Measurements from ENCODE around the gene CCDC66. TPM values are rescaled to one million over a fixed set of nuclear protein-coding genes. Genes with fewer than 3 reads are reported as not detected.

Gene CCDC66
- total RNA-seq, 1 experiment from 2014 or later = 32.0 TPM

DNA sequence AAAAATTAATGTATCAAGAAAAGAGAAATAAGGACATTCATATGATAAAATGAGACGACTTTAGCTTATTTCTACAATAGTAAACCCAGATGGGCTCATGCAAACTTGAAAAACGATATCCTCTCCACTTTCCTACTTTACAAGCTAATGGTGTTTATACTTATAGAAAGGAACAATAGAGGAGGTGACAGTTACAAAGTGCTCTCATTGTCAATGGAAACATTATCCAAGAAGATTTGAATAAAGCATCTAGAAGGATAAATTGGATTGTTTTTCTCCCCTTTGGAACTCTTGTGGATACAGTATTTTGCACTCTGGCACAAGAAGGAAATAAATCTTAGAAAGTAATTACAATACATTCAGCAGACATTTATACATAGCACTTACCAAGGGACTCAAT is 20.2 kb upstream of the CCDC66 start:
- Histone ChIP-seq H3K23me2 (ENCODE audit: insufficient read length, low read depth, low read length, poor library complexity, severe bottlenecking) (no peaks in the 10 kb centered on the region), H4K91ac (ENCODE audit: insufficient read length, low read depth, low read length) (no peak overlapping the region), H4K8ac (replicated peaks; ENCODE audit: insufficient read length, low read depth, low read length) (no peak overlapping the region), H3K79me2 (ENCODE audit: insufficient read depth, low read length) (no peaks in the 10 kb centered on the region), H3K4ac (ENCODE audit: low read depth, low read length) (no peak overlapping the region), H2BK120ac (ENCODE audit: low read depth, low read length, poor library complexity, severe bottlenecking) (no peak overlapping the region), H3K27ac (ENCODE audit: insufficient read length, low read depth, low read length) (no peak overlapping the region), H3K9me3 (ENCODE audit: control insufficient read depth, low read depth, low read length) (no peaks in the 10 kb centered on the region), H3K4me2 (ENCODE audit: insufficient read depth, insufficient read length, low read length) (no peak overlapping the region), H3K14ac (ENCODE audit: insufficient read depth, low read length) (no peak overlapping the region), H3K23ac (ENCODE audit: insufficient read length, low read depth, low read length) (no peak overlapping the region), H3K9ac (ENCODE audit: extremely low read depth, insufficient read length, low read length) (no peak overlapping the region), H2BK15ac (ENCODE audit: low read depth, low read length) (no peak overlapping the region), H3T11ph (ENCODE audit: low read length) (no peak overlapping the region), H2BK20ac (ENCODE audit: low read depth, low read length, poor library complexity, severe bottlenecking) (no peak overlapping the region), H2BK12ac (ENCODE audit: insufficient read length, low read depth, low read length) (no peak overlapping the region), H4K20me1 (ENCODE audit: control insufficient read depth, insufficient read depth, insufficient read length) (no peaks in the 10 kb centered on the region), H2BK5ac (ENCODE audit: insufficient read length, low read length) (no peak overlapping the region), H3K4me1 (ENCODE audit: insufficient read depth, low read length) (no peaks in the 10 kb centered on the region), H4K5ac (ENCODE audit: insufficient read length, low read depth, low read length) (no peak overlapping the region), H2AK5ac (ENCODE audit: insufficient read length, low read length) (no peak overlapping the region), H3K56ac (ENCODE audit: insufficient read length, low read depth, low read length) (no peak overlapping the region), H3K27me3 (ENCODE audit: insufficient read depth, low read length) (no peaks in the 10 kb centered on the region), H3K18ac (ENCODE audit: insufficient read length, low read depth, low read length) (no peak overlapping the region), H3K79me1 (ENCODE audit: insufficient read depth, low read depth, low read length, poor library complexity, severe bottlenecking) (no peaks in the 10 kb centered on the region), H2AFZ (ENCODE audit: low read length) (no peak overlapping the region)
- no peak for DNase-seq
- WGBS (ENCODE audit: extremely low coverage, insufficient read length, low lambda C conversion rate) = no CpG with 5 or more reads among the region's 2 CpGs
- Mint-ChIP-seq H3K9me3 (no peaks in the 10 kb centered on the region), H3K36me3 (ENCODE audit: insufficient read depth in 1 of 3, low read depth in 3 of 3) (no peaks in the 10 kb centered on the region; a peak in 1 of 7 replicates), H3K4me1 (peaks cover 3 to 12% of the 10 kb centered on the region in 2 experiments), H3K27me3 (ENCODE audit: low read depth) (peaks cover 7% of the 10 kb centered on the region), H3K27ac (no peak overlapping the region), H3K4me3 (no peak overlapping the region)
- TF ChIP-seq, protein P1, sequence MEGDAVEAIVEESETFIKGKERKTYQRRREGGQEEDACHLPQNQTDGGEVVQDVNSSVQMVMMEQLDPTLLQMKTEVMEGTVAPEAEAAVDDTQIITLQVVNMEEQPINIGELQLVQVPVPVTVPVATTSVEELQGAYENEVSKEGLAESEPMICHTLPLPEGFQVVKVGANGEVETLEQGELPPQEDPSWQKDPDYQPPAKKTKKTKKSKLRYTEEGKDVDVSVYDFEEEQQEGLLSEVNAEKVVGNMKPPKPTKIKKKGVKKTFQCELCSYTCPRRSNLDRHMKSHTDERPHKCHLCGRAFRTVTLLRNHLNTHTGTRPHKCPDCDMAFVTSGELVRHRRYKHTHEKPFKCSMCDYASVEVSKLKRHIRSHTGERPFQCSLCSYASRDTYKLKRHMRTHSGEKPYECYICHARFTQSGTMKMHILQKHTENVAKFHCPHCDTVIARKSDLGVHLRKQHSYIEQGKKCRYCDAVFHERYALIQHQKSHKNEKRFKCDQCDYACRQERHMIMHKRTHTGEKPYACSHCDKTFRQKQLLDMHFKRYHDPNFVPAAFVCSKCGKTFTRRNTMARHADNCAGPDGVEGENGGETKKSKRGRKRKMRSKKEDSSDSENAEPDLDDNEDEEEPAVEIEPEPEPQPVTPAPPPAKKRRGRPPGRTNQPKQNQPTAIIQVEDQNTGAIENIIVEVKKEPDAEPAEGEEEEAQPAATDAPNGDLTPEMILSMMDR (conservative IDR thresholded peaks at IDR 0.05) = no peak

Measured in H9 (cell line).